H1 (cell line): ENCODE results near the gene ADCY5. TPM values are rescaled to one million over a fixed set of nuclear protein-coding genes. Genes with fewer than 3 reads are reported as not detected.

Source experiments
- CTCF ChIA-PET: fragments of 300-600 bp; sonication (Branson Sonifier 250); formaldehyde crosslinking; loops from one replicate; lab custom pipeline; 2021; ENCODE audit not compliant: partially characterized antibody; lab: Charles Lee
- POLR2A ChIA-PET: fragments of 300-600 bp; sonication (Branson Sonifier 250); formaldehyde crosslinking; loops from one replicate; lab custom pipeline; 2021; ENCODE audit warnings: inconsistent platforms; ENCODE audit not compliant: partially characterized antibody; lab: Charles Lee
- DNase-seq, 2 experiments: peaks; one replicate each; pipeline versions ENCODE4 v3.0.0 to v3.0.0-alpha.2; 2010 to 2022; ENCODE audit warnings: low spot score in 2 of 2, low read depth in 1 of 2, mixed read lengths in 1 of 2
- FAIRE-seq: peaks from 2 replicates; lab custom pipeline; 2011; peaks lifted over from hg19 to GRCh38; lab: Jason Lieb, UNC
- H2AFZ ChIP-seq: 2 replicates; pipeline ENCODE4 v1.8.1; 2012; ENCODE audit warnings: low read length, inconsistent platforms
- H2AK5ac ChIP-seq: 2 replicates; pipeline ENCODE4 v1.6.1; 2013; ENCODE audit warnings: low read depth, low read length
- H2BK120ac ChIP-seq: replicated peaks from 2 replicates; pipeline ENCODE3; 2013; ENCODE audit warnings: low read depth, low read length, inconsistent platforms
- H2BK12ac ChIP-seq: 2 replicates; pipeline ENCODE4 v1.6.1; 2013; ENCODE audit warnings: low read depth, low read length
- H2BK15ac ChIP-seq: 2 replicates; pipeline ENCODE4 v1.6.1; 2013; ENCODE audit warnings: low read length
- H2BK20ac ChIP-seq: 2 replicates; pipeline ENCODE4 v1.6.1; 2013; ENCODE audit warnings: low read length
- H2BK5ac ChIP-seq: 2 replicates; pipeline ENCODE4 v1.6.1; 2013; ENCODE audit warnings: low read depth, low read length
- H3K14ac ChIP-seq: 2 replicates; pipeline ENCODE4 v1.6.1; 2013; ENCODE audit warnings: inconsistent platforms; ENCODE audit not compliant: insufficient read length
- H3K18ac ChIP-seq: 2 replicates; pipeline ENCODE4 v1.6.1; 2013; ENCODE audit warnings: low read length; ENCODE audit errors: extremely low read depth
- H3K23ac ChIP-seq: 2 replicates; pipeline ENCODE4 v1.6.1; 2013; ENCODE audit warnings: inconsistent platforms; ENCODE audit not compliant: insufficient read length
- H3K23me2 ChIP-seq: 2 replicates; pipeline ENCODE4 v1.6.1; 2013; ENCODE audit warnings: low read depth, low read length
- H3K27ac ChIP-seq: 2 replicates; pipeline ENCODE4 v1.6.1; 2011; ENCODE audit warnings: low read depth, low read length, inconsistent platforms
- H3K27me3 ChIP-seq, 4 experiments: replicated peaks in 1 of 4; 1 replicate in 1 of 4; 2 replicates in 3 of 4; pipeline versions ENCODE4 v1.6.1 to v1.8.1; 2011 to 2013; ENCODE audit warnings: low read length in 3 of 4, mild to moderate bottlenecking in 3 of 4, inconsistent platforms in 2 of 4, mixed read lengths in 2 of 4, moderate library complexity in 1 of 4; ENCODE audit not compliant: control insufficient read depth in 3 of 4, insufficient read depth in 3 of 4; ENCODE audit errors: extremely low read depth in 1 of 4
- H3K36me3 ChIP-seq, 4 experiments: 2 replicates each; pipeline versions ENCODE4 v1.6.1 to v1.8.1; 2011 to 2013; ENCODE audit warnings: mild to moderate bottlenecking in 4 of 4, low read length in 3 of 4, moderate library complexity in 2 of 4, control low read depth in 1 of 4, inconsistent platforms in 1 of 4; ENCODE audit not compliant: insufficient read depth in 4 of 4, control insufficient read depth in 2 of 4
- H3K4ac ChIP-seq: replicated peaks from 2 replicates; pipeline ENCODE3; 2013; ENCODE audit warnings: low read length, low read depth, mixed read lengths, inconsistent platforms; ENCODE audit not compliant: insufficient read length
- H3K4me1 ChIP-seq, 4 experiments: replicated peaks in 1 of 4; 1 replicate in 1 of 4; 2 replicates in 3 of 4; pipeline versions ENCODE4 v1.6.1 to v1.8.1; 2011 to 2013; ENCODE audit warnings: low read length in 3 of 4, inconsistent platforms in 2 of 4, mixed read lengths in 1 of 4; ENCODE audit not compliant: insufficient read depth in 4 of 4, control insufficient read depth in 3 of 4
- H3K4me2 ChIP-seq, 2 experiments: 2 replicates each; pipeline versions ENCODE4 v1.6.1 to v1.8.1; 2011 to 2013; ENCODE audit warnings: low read depth in 2 of 2, low read length in 2 of 2, control low read depth in 1 of 2, inconsistent platforms in 1 of 2, mild to moderate bottlenecking in 1 of 2; ENCODE audit not compliant: insufficient read depth in 1 of 2
- H3K4me3 ChIP-seq, 4 experiments: fragments of 200-600, 300-600 bp in 1 of 4; sonication (generic), shearing (Covaris generic), sonication (Bioruptor Twin) in 1 of 4; 2 replicates each; pipeline versions ENCODE4 v1.5.1 to v1.8.1; 2011 to 2016; ENCODE audit warnings: low read length in 4 of 4, low read depth in 3 of 4, control low read depth in 2 of 4, inconsistent platforms in 2 of 4, mild to moderate bottlenecking in 2 of 4, mixed read lengths in 1 of 4, moderate library complexity in 1 of 4; ENCODE audit not compliant: insufficient read depth in 2 of 4; ENCODE audit errors: extremely low read depth in 1 of 4
- H3K56ac ChIP-seq: replicated peaks from 2 replicates; pipeline ENCODE3; 2013; ENCODE audit warnings: low read depth, mild to moderate bottlenecking, mixed read lengths, low read length, inconsistent platforms; ENCODE audit not compliant: insufficient read length
- H3K79me1 ChIP-seq: 2 replicates; pipeline ENCODE4 v1.6.1; 2013; ENCODE audit warnings: low read depth, low read length, control low read depth
- H3K79me2 ChIP-seq, 2 experiments: 2 replicates each; pipeline versions ENCODE4 v1.6.1 to v1.8.1; 2012 to 2013; ENCODE audit warnings: low read length in 2 of 2, mild to moderate bottlenecking in 2 of 2, inconsistent platforms in 1 of 2; ENCODE audit not compliant: insufficient read depth in 2 of 2, control insufficient read depth in 1 of 2
- H3K9ac ChIP-seq, 4 experiments: replicated peaks in 1 of 4; 1 replicate in 1 of 4; 2 replicates in 3 of 4; pipeline versions ENCODE4 v1.6.1 to v1.8.1; 2011 to 2013; ENCODE audit warnings: low read depth in 3 of 4, low read length in 3 of 4, control low read depth in 2 of 4, mild to moderate bottlenecking in 2 of 4, moderate library complexity in 2 of 4, inconsistent platforms in 1 of 4; ENCODE audit errors: extremely low read depth in 1 of 4
- H3K9me3 ChIP-seq, 2 experiments: 2 replicates each; pipeline versions ENCODE4 v1.6.1 to v1.8.1; 2012 to 2013; ENCODE audit warnings: mild to moderate bottlenecking in 2 of 2, moderate library complexity in 2 of 2, control low read depth in 1 of 2, inconsistent platforms in 1 of 2, low read depth in 1 of 2, low read length in 1 of 2, mixed read lengths in 1 of 2; ENCODE audit not compliant: insufficient read depth in 2 of 2
- H4K20me1 ChIP-seq, 2 experiments: replicated peaks in 1 of 2; 2 replicates each; pipeline versions ENCODE3 to v1.8.1; 2011 to 2013; ENCODE audit warnings: inconsistent platforms in 2 of 2, low read length in 2 of 2, mild to moderate bottlenecking in 1 of 2; ENCODE audit not compliant: insufficient read depth in 2 of 2, control insufficient read depth in 1 of 2
- H4K5ac ChIP-seq: 2 replicates; pipeline ENCODE4 v1.6.1; 2013; ENCODE audit warnings: low read length, low read depth, mixed read lengths, inconsistent platforms; ENCODE audit not compliant: insufficient read length
- H4K8ac ChIP-seq: 2 replicates; pipeline ENCODE4 v1.8.0; 2013; ENCODE audit warnings: mild to moderate bottlenecking, moderate library complexity, low read length, inconsistent platforms; ENCODE audit not compliant: insufficient read depth; ENCODE audit errors: extremely low read depth
- H4K91ac ChIP-seq: replicated peaks from 2 replicates; pipeline ENCODE3; 2013; ENCODE audit warnings: low read length, mixed read lengths, inconsistent platforms; ENCODE audit not compliant: insufficient read length
- SIRT6 ChIP-seq: IDR thresholded peaks from one replicate; pipeline ENCODE4 v1.7.1; 2012; ENCODE audit warnings: low read length, inconsistent platforms
- WGBS, 2 experiments: shearing (Covaris generic) in 1 of 2; methylation state at CpG; one replicate each; pipeline versions ENCODE4 v1.1.6 to v1.1.7; 2013 to 2015; ENCODE audit warnings: low lambda C conversion rate in 2 of 2, mixed read lengths in 2 of 2, inconsistent platforms in 1 of 2, low coverage in 1 of 2, missing lambda C conversion rate in 1 of 2; ENCODE audit not compliant: insufficient replicate concordance in 2 of 2, insufficient coverage in 1 of 2, insufficient read length in 1 of 2; ENCODE audit errors: extremely low coverage in 1 of 2, missing lambda C conversion rate in 1 of 2; 5-methylcytosine and 5-hydroxymethylcytosine counted together
- polyA plus RNA-seq, 7 experiments: library from polyadenylated mRNA; depleted of rRNA in 3 of 7; stranded (reverse) in 5 of 7; unstranded in 2 of 7; fragments of >200 nt in 5 of 7; fragments of 200-250 nt in 2 of 7; gene quantifications; 1 replicate in 5 of 7; 2 replicates in 1 of 7; 4 replicates in 1 of 7; pipeline versions ENCODE4 v1.2.1 to v1.2.3, GENCODE V29; 2011 to 2013; ENCODE audit warnings: missing spikeins in 2 of 7, mixed read lengths in 2 of 7
- total RNA-seq: library from RNA; stranded (reverse); fragmentation: NEBNext Ultra II Directional; extraction: Animal tissue kit (Norgen Biotek cat#: 25700); gene quantifications from 2 replicates; pipeline ENCODE4 v1.2.1, GENCODE V29; 2021
- TF ChIP-seq, protein P1 (sequence below): IDR thresholded peaks from 2 replicates; pipeline ENCODE4 v1.6.1; 2011; ENCODE audit warnings: low read depth, mild to moderate bottlenecking, low read length; ENCODE audit not compliant: insufficient read depth

Gene ADCY5
- total and polyA plus RNA-seq, 2 of the 8 experiments (the other 6 are each of a cell fraction or from before 2014, with no cell fraction given), result 18.9 to 40.8 TPM

- ChIA-PET POLR2A (interaction anchor here (1.5 kb wide), 1 partner anchor 76 kb away, joined by 3 read pairs; no protein-coding TSS in a partner anchor), CTCF (interaction anchor here (0.8 to 2.1 kb wide), 4 partner anchors 9 to 124 kb away, joined by 3 to 8 read pairs (median 3); no protein-coding TSS in a partner anchor)
- H2BK12ac ChIP-seq, result no peak overlapping the region
- no peaks in the 10 kb centered on the region for H3K9me3 ChIP-seq
- H3K27me3 ChIP-seq, result peaks cover under 1 to 15% (median 9%) of the 10 kb centered on the region in 4 experiments; a peak in 6 of 7 replicates
- H2BK120ac ChIP-seq, result no peak overlapping the region
- no peak overlapping the region for H3K4me2 ChIP-seq
- no peak overlapping the region for H4K5ac ChIP-seq
- WGBS, 2 experiments, result 89% methylated on average over 3 of the region's 3 CpGs; no CpG with 5 or more reads in 1 of the 2 experiments
- no peak overlapping the region for H2BK20ac ChIP-seq
- TF ChIP-seq, protein P1, sequence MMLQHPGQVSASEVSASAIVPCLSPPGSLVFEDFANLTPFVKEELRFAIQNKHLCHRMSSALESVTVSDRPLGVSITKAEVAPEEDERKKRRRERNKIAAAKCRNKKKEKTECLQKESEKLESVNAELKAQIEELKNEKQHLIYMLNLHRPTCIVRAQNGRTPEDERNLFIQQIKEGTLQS, result no peak
- no peak for TF ChIP-seq SIRT6
- no peak overlapping the region for H3K14ac ChIP-seq
- H2BK15ac ChIP-seq, result no peak overlapping the region
- H3K36me3 ChIP-seq, result no peaks in the 10 kb centered on the region
- no peak for DNase-seq
- no peak overlapping the region for H4K91ac ChIP-seq
- no peaks in the 10 kb centered on the region for H4K20me1 ChIP-seq
- no peak overlapping the region for H2AK5ac ChIP-seq
- FAIRE-seq, result no peak
- no peak overlapping the region for H3K9ac ChIP-seq
- no peak overlapping the region for H3K27ac ChIP-seq
- no peak overlapping the region for H3K23ac ChIP-seq
- H3K79me2 ChIP-seq, result no peaks in the 10 kb centered on the region
- no peak overlapping the region for H4K8ac ChIP-seq
- no peak overlapping the region for H3K18ac ChIP-seq
- no peak overlapping the region for H2BK5ac ChIP-seq
- H3K4me1 ChIP-seq, result peaks cover 0 to 8% (median 3%) of the 10 kb centered on the region in 4 experiments; a peak in 5 of 7 replicates
- peaks cover 7% of the 10 kb centered on the region; the same call in 1 of the 2 replicates for H3K23me2 ChIP-seq
- H2AFZ ChIP-seq, result no peak overlapping the region
- H3K4me3 ChIP-seq, result no peak overlapping the region
- no peaks in the 10 kb centered on the region for H3K79me1 ChIP-seq
- no peak overlapping the region for H3K56ac ChIP-seq
- no peak overlapping the region for H3K4ac ChIP-seq
These were observed 4.8 kb upstream of the ADCY5 start for GRCh38 chr3:123453675-123454074.
